ENCODE data around the gene CACNA1I. TPM values are rescaled to one million over a fixed set of nuclear protein-coding genes. Genes with fewer than 3 reads are reported as not detected.

Gene CACNA1I
- total and polyA plus RNA-seq, 2 donors (not counting 3 experiments of a cell fraction or from before 2014, with no cell fraction given): not detected

GRCh38 chr22:39697790-39698430 is 127.4 kb downstream of the CACNA1I start:
- intact Hi-C loops (cut with micrococcal nuclease): no loop called here
- Histone ChIP-seq H3K36me3 (ENCODE audit: control insufficient read depth in 2 of 2, extremely low read depth in 1 of 2, insufficient read depth in 2 of 2, low read length in 2 of 2) (no peaks in the 10 kb centered on the region), H3K9me3 (replicated peaks; ENCODE audit: control insufficient read depth, insufficient read depth, low read length) (no peaks in the 10 kb centered on the region), H3K4me3 (replicated peaks in 1 of 3; ENCODE audit: insufficient read depth in 1 of 3, low read depth in 1 of 3, low read length in 3 of 3) (no peak overlapping the region), H3K27ac (ENCODE audit: insufficient read depth, low read depth, low read length) (no peak overlapping the region), H4K20me1 (replicated peaks; ENCODE audit: control insufficient read depth, extremely low read depth, insufficient read depth, low read length) (no peaks in the 10 kb centered on the region), H3K79me2 (ENCODE audit: control insufficient read depth, insufficient read depth, low read length) (no peaks in the 10 kb centered on the region), H3K9ac (replicated peaks; ENCODE audit: extremely low read depth, insufficient read depth, low read length) (no peak overlapping the region), H3K9me1 (replicated peaks; ENCODE audit: control insufficient read depth, extremely low read depth, insufficient read depth, low read length) (no peaks in the 10 kb centered on the region), H3K27me3 (ENCODE audit: control insufficient read depth in 2 of 2, insufficient read depth in 2 of 2, low read length in 2 of 2) (no peaks in the 10 kb centered on the region), H3K4me1 (ENCODE audit: control insufficient read depth, extremely low read depth, insufficient read depth, low read length) (no peaks in the 10 kb centered on the region), H3K4me2 (ENCODE audit: insufficient read depth, low read length) (no peak overlapping the region), H2AFZ (ENCODE audit: low read depth, low read length) (no peak overlapping the region)
- DNase-seq (ENCODE audit: low read depth, low spot score) (no peak), FAIRE-seq (no peak)
- dilution Hi-C loops (cut with MboI; ENCODE audit: extremely low pct_ligation_motif_present, low sequenced_read_pairs): no loop called here
- no TSS peak for BruUV-seq (replicated peaks)
- ChIA-PET CTCF (no interaction called here), POLR2A (no interaction called here)
- TF ChIP-seq POLR2A (IDR thresholded peaks at IDR 0.05; ENCODE audit: low read depth, low read length) (no peak), GATA2 (IDR thresholded peaks at IDR 0.05; ENCODE audit: insufficient read depth, insufficient read length, low read depth, low read length) (no peak), CTCF (IDR thresholded peaks at IDR 0.05; ENCODE audit: extremely low read depth in 1 of 2, insufficient read depth in 1 of 2, low read depth in 1 of 2, low read length in 2 of 2) (no peak), JUN (IDR thresholded peaks at IDR 0.05; ENCODE audit: borderline replicate concordance, insufficient read depth, insufficient read length, low read depth) (no peak), MAX (IDR thresholded peaks at IDR 0.05; ENCODE audit: insufficient read depth, insufficient read length) (no peak), MYC (IDR thresholded peaks at IDR 0.05; ENCODE audit: low read depth, low read length) (no peak), FOS (IDR thresholded peaks at IDR 0.05; ENCODE audit: borderline replicate concordance, insufficient read depth, low read length) (no peak), EZH2 (IDR thresholded peaks at IDR 0.05; ENCODE audit: borderline replicate concordance, low read depth, low read length, severe bottlenecking) (no peak), POLR2AphosphoS5 (IDR thresholded peaks at IDR 0.05; ENCODE audit: insufficient read depth, low read depth, low read length) (no peak)
